Sigmoid colon (tissue), 7 donors: ENCODE measurements around the gene CDCP1. TPM values are rescaled to one million over a fixed set of nuclear protein-coding genes. Genes with fewer than 3 reads are reported as not detected.

Experiments
- DNase-seq: peaks from one replicate; pipeline ENCODE4 v3.0.0-alpha.2; 2019
- H3K27ac ChIP-seq, 4 donors: fragments of 200-600 bp; sonication (generic); one replicate each; pipeline ENCODE4 v1.5.1; 2016 to 2019; ENCODE audit warnings: mild to moderate bottlenecking in 1 of 4
- H3K27me3 ChIP-seq, 3 donors: fragments of 200-600 bp; sonication (generic); one replicate each; pipeline ENCODE4 v1.5.1; 2019; ENCODE audit warnings: mild to moderate bottlenecking in 1 of 3
- H3K36me3 ChIP-seq, 4 donors: fragments of 200-600 bp; sonication (generic); one replicate each; pipeline ENCODE4 v1.5.1; 2016 to 2019
- H3K4me1 ChIP-seq, 4 donors: fragments of 200-600 bp; sonication (generic); one replicate each; pipeline ENCODE4 v1.5.1; 2017 to 2019
- H3K4me3 ChIP-seq, 4 donors: fragments of 200-600 bp; sonication (generic); one replicate each; pipeline ENCODE4 v1.5.1; 2017 to 2019; ENCODE audit warnings: mild to moderate bottlenecking in 2 of 4, moderate library complexity in 1 of 4
- H3K9me3 ChIP-seq, 4 donors: fragments of 200-600 bp in 3 of 4; sonication (generic) in 3 of 4; one replicate each; pipeline versions ENCODE4 v1.5.1 to v1.6.1; 2013 to 2019
- CTCF ChIP-seq, 4 experiments: fragments of 450-650 bp in 3 of 4; fragments of 200-600 bp in 1 of 4; IDR thresholded peaks; one replicate each; pipeline ENCODE4 v1.5.1; 2016 to 2019; ENCODE audit warnings: antibody characterized with exemption in 4 of 4, mild to moderate bottlenecking in 3 of 4, moderate library complexity in 2 of 4
- EP300 ChIP-seq, 4 donors: sonication (generic); formaldehyde crosslinking; IDR thresholded peaks; one replicate each; pipeline ENCODE4 v1.6.1; 2017; ENCODE audit warnings: antibody characterized with exemption in 4 of 4
- POLR2A ChIP-seq, 2 donors: fragments of 450-650 bp; IDR thresholded peaks; one replicate each; pipeline ENCODE4 v1.6.1; 2016; ENCODE audit warnings: antibody characterized with exemption in 2 of 2, mild to moderate bottlenecking in 2 of 2, moderate library complexity in 2 of 2
- POLR2AphosphoS5 ChIP-seq, 4 donors: sonication (generic); formaldehyde crosslinking; IDR thresholded peaks; one replicate each; pipeline ENCODE4 v1.6.1; 2017; ENCODE audit warnings: antibody characterized with exemption in 4 of 4
- WGBS, 2 donors: extraction: QIAGEN DNeasy Blood & Tissue Kit; methylation state at CpG; one replicate each; pipeline ENCODE4 v1.1.7; 2013; 5-methylcytosine and 5-hydroxymethylcytosine counted together
- intact Hi-C: fragments of 100-400 bp; cut with DNase I; formaldehyde crosslinking; loops from one replicate; pipeline ENCODE4 v1.15.1; 2023
- polyA plus RNA-seq, 3 donors: library from polyadenylated mRNA; stranded (reverse); fragments of 200-250 nt; gene quantifications; one replicate each; pipeline ENCODE4 v1.2.3, GENCODE V29; 2013
- total RNA-seq, 4 donors: library from RNA; depleted of rRNA; stranded (reverse); fragments of >200 nt; gene quantifications; one replicate each; pipeline ENCODE4 v1.1.0, GENCODE V29; 2016
- donor health status: healthy with polysubstance abuse.
- donor health status: Bipolar disorder and iron deficiency.
- donor health status: healthy.

Gene CDCP1
- total and polyA plus RNA-seq, 7 donors: 0.71 to 35.2 (median 1.2) TPM

- DNase-seq: no peak
- WGBS, 2 donors: 54 to 76% methylated on average over 5 of the region's 5 CpGs
- TF ChIP-seq EP300 (IDR thresholded peaks at IDR 0.05) (no peak), CTCF (IDR thresholded peaks at IDR 0.05) (no peak), POLR2A (IDR thresholded peaks at IDR 0.05) (no peak), POLR2AphosphoS5 (IDR thresholded peaks at IDR 0.05) (no peak)
- H3K4me3 ChIP-seq: no peak overlapping the region
- H3K4me1 ChIP-seq: no peaks in the 10 kb centered on the region
- no peak overlapping the region for H3K27ac ChIP-seq
- no peaks in the 10 kb centered on the region for H3K27me3 ChIP-seq
- H3K36me3 ChIP-seq: no peaks in the 10 kb centered on the region
- intact Hi-C loops: no loop called here
- peaks cover 0 to 7% (median 0%) of the 10 kb centered on the region in 4 donors for H3K9me3 ChIP-seq
These were observed 7.7 kb upstream of the CDCP1 start for GRCh38 chr3:45153658-45154437.

DNA sequence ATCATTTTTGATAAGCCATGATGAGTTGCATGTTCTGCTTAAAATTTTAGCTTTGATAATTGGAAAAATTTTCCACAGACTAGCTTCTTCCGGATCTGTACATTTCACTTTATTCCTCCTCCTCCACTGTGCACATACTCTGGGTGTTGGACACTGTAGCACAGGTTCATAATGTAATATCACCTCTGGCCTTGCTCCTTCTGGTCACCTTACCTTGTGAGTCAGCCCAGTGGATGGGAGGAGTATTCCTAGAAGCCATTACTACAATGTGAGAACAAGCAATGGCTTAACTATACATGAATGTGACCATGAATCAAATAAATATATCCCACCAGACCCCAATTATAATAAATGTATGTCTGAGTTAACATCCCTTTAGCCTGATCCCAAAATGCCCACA, 6.1 kb upstream of the CDCP1 start:
- H3K4me3 ChIP-seq: no peak overlapping the region
- H3K36me3 ChIP-seq: no peaks in the 10 kb centered on the region
- peaks cover 0 to 1% (median 0%) of the 10 kb centered on the region in 3 donors for H3K27me3 ChIP-seq
- no peak for DNase-seq
- intact Hi-C loops: no loop called here
- 96 to 98% methylated on average over 1 of the region's 1 CpG for WGBS, 2 donors
- H3K27ac ChIP-seq: no peak overlapping the region
- no peak for TF ChIP-seq POLR2AphosphoS5 (IDR thresholded peaks at IDR 0.05)
- TF ChIP-seq EP300 (IDR thresholded peaks at IDR 0.05): no peak
- TF ChIP-seq POLR2A (IDR thresholded peaks at IDR 0.05): no peak
- no peak for TF ChIP-seq CTCF (IDR thresholded peaks at IDR 0.05)
- peaks cover 0 to 7% (median 0%) of the 10 kb centered on the region in 4 donors for H3K9me3 ChIP-seq
- H3K4me1 ChIP-seq: no peaks in the 10 kb centered on the region

- H3K4me1 ChIP-seq: peaks cover 0 to 3% (median 3%) of the 10 kb centered on the region in 4 donors
- no peak overlapping the region for H3K4me3 ChIP-seq
- intact Hi-C loops: no loop called here
- no peak for TF ChIP-seq EP300 (IDR thresholded peaks at IDR 0.05)
- TF ChIP-seq POLR2A (IDR thresholded peaks at IDR 0.05): no peak
- TF ChIP-seq POLR2AphosphoS5 (IDR thresholded peaks at IDR 0.05): no peak
- TF ChIP-seq CTCF (IDR thresholded peaks at IDR 0.05): no peak
- peaks cover 0 to 7% (median 0%) of the 10 kb centered on the region in 4 donors for H3K9me3 ChIP-seq
- WGBS, 2 donors: 58 to 78% methylated on average over 2 of the region's 2 CpGs
- H3K36me3 ChIP-seq: no peaks in the 10 kb centered on the region
- H3K27ac ChIP-seq: no peak overlapping the region
- no peak for DNase-seq
- peaks cover 2 to 14% (median 3%) of the 10 kb centered on the region in 3 donors for H3K27me3 ChIP-seq
These were observed 4.9 kb upstream of the CDCP1 start for GRCh38 chr3:45151100-45151499.

DNA sequence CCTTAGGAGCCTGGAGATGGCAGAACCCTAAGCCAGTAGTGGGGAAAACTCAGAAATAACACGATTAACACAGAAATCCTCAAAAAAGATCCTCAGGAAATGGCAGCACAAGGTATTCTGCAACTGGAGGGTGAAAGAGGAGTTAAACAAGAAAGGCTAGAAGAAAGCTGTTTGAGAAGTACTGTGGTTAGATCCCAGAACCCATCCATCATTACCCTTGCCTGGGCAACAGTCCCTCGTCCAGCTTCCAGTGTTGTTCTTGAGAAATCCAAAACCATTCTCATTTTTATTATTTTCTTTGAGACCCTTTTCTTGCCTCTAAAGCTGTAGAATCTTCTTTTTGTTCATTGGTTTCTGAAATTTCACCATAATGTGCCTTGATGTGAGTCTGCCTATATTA, 2.7 kb upstream of the CDCP1 start:
- TF ChIP-seq POLR2AphosphoS5 (IDR thresholded peaks at IDR 0.05) (no peak), EP300 (IDR thresholded peaks at IDR 0.05) (no peak), CTCF (IDR thresholded peaks at IDR 0.05) (no peak), POLR2A (IDR thresholded peaks at IDR 0.05) (no peak)
- H3K4me3 ChIP-seq: no peak overlapping the region
- intact Hi-C loops: no loop called here
- no peak overlapping the region for H3K27ac ChIP-seq
- peaks cover 12 to 26% (median 12%) of the 10 kb centered on the region in 3 donors for H3K27me3 ChIP-seq
- peaks cover 0 to 7% (median 0%) of the 10 kb centered on the region in 4 donors for H3K9me3 ChIP-seq
- H3K4me1 ChIP-seq: peaks cover 0 to 24% (median 14%) of the 10 kb centered on the region in 4 donors
- WGBS, 2 donors: 78 to 82% methylated on average over 2 of the region's 2 CpGs
- no peaks in the 10 kb centered on the region for H3K36me3 ChIP-seq
- no peak for DNase-seq
